Measurements from ENCODE around the gene CARD19.
"Not testable (repeated sequence)": the region's sequence is repeated elsewhere in the genome, so short reads cannot be mapped to it uniquely, and the experiment has no call there.

CARD19 gene

DNA sequence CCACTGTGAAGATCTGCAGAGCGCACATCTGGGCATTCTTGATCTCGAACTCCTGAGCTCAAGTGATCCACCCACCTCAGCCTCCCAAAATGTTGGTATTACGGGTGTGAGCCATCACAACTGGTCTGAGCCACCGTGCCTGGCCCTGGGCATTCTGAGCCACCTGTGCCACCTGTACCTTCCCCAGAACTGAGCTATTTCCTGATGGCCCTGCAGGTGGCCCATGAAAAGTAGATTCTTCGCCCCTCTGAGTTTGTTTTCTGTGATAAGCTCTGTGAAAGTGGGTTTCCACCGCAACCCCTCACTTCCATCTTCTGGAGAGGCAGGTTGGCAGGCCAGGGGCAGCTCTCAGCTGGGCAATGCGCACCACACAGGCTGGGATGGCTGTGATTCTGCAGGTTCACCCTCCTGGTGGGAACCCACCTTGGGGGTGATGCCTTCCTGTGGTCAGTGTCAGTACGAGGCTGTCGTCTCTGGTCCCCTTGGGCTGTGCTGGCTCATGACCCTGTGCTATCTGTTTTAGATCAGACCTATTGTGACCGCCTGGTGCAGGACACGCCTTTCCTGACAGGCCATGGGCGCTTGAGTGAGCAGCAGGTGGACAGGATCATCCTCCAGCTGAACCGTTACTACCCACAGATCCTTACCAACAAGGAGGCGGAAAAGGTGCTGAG, 11.3 kb downstream of the CARD19 start:
- no peak for DNase-seq (ENCODE audit: low spot score)

DNA sequence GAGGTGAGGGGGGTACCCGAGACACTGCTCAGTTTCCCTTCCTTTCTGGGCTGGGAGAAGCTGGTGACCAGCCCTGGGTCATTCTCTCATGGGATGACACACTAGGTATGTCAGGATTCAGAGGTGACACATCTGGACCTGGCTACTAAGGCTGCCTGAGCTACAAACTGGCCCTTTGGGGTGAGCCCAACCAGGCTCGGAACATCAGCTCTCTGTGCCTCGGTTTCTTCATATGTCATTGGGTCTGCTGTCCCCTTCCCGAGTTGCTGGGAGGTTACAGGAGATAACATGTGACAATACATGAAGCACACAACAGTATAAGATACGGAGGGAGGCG, 11.8 kb downstream of the CARD19 start:
- no peak for DNase-seq (ENCODE audit: low spot score)

DNA sequence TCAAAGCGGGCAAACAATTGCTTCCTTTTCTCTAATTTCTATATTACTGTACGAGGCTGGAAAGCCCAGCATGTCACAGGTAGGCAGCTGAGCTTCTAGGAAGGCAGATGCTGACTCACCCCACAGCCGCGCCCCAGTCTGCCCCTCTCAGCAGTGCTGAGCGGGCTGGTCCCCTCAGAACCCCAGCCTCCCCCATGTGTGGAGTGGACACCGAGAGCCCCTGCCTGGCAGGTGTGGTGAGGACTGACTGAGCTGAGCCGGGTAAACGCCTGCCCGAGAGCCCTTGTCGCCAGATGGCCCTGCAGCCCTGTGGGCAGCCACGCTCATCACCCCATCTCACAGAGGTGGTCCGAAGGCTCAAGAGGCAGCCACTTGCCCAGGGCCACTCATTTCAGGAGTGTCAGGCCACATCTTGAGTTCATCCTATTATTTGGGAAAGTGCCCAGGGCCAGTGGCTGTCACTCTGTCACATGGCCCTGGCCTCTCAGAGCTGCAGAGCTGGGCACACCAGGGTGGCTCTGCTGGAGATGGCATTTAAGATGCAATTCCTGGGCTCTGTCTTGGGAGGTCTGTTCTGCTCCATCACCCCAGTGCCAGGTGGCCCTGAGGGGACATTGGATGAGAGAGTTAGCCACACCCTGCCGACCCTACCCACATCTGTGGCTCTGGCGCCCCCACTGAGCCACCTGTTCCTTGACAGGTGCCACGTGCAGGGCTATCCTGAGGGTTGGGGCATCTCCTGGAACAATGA, 12.4 kb downstream of the CARD19 start:
- no peak for DNase-seq (ENCODE audit: low spot score)

GRCh38 chr9:93110311-93110855, 14.4 kb downstream of the CARD19 start:
- DNase-seq (ENCODE audit: low spot score), result no peak

DNA sequence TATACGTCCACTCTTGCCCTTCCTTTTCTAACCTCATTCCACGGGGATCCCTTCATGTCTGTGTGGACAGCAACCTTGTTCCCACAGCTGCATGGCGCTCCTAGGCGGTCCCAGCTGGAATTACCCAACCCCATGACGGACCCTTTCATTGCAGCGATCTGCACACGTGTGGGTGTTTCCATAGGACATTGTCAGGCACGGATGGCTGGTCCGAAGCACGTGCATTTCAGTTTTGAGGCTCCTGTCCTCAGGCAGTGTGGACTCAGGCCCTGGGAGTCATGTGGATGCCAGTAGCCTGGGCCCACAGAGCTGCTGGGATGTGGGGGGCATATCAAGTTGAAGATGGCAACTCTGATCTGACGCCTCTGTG, 15.0 kb downstream of the CARD19 start:
- DNase-seq (ENCODE audit: low spot score), result no peak

DNA sequence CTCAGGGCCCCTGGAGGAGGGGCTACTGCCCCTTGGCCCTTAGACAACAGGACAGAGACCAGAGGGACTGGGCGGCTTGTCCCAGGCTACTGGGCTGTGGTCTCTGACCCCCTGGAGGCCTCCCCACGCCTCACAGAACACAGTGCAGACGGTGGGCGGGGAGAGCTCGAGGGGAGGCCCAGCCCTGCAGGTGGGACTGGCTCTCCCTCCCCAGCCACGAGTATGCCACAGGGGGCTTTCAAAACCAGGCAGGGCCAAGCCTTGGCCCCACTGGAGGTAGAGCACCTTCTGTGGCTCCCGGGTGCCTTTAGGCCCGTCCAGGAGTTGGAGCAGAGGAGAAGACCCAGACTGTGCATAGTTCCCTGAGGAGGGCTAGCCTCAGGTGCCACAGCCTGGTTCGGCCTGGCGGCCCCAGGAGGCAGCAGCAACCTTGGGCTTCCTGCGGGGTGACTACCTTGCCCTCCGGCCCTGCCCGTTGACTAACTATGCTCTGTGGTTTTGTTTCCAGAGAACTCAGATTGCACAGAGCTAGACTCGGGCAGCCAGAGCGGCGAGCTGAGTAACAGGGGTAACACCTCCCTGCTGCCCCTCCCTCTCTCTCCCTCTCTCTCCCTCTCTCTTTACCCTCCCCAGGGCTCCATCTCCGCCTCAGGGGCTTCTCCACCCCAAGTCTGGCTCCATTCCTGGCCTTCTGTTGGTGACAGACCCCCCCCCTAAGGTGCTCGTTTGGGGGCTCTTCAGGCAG, 15.5 kb downstream of the CARD19 start:
- DNase-seq (ENCODE audit: low spot score), result no peak

GRCh38 chr9:93112116-93112863, 16.3 kb downstream of the CARD19 start:
- DNase-seq (ENCODE audit: low spot score), result no peak

DNA sequence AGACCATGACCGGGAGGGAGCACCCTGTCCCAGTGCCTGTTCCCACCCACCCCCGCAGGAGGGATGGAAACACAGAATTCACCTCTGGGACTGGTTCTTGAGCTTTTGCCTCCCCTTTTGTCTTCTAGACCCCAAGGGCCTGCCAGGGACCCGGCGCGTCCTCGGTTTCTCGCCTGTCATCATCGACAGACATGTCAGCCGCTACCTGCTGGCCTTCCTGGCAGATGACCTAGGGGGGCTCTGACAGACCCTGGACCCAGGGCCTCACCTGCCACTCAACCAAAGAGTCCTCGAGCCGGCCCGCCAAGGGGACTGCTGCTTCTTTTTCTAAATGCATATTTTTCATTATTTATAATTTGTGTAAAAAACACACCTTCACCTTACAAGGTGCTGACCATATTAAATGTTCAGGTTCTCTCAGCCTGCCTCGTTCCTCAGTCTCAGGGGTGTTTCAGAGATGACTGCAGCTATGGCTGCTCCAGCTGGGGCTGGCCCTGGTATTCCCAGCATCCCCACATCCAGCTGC, 16.9 kb downstream of the CARD19 start:
- no peak for DNase-seq (ENCODE audit: low spot score)

- DNase-seq (ENCODE audit: low spot score), result no peak
These were observed 18.4 kb downstream of the CARD19 start for GRCh38 chr9:93114169-93114983.

DNA sequence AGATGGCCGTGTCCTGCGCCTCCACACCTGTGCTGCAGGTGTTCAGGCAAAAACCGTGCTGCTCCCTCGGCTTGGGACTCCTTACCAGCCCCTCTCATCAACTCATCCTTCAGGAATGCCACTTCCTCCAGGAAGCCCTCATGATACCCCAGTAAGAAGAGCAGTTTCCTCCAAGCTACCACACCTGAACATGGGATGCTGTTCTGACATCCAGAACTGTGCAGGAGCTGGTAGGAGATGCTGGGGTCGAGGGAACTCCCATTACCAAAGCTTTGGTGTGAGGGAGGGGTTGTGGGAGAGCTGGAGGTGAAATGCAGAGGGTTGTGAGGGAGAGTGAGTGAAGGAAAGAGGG, 18.9 kb downstream of the CARD19 start:
- DNase-seq (ENCODE audit: low spot score), result no peak

GRCh38 chr9:93115486-93116071, 19.6 kb downstream of the CARD19 start:
- DNase-seq (ENCODE audit: low spot score), result no peak

- DNase-seq (ENCODE audit: low spot score), result no peak
These were observed 20.3 kb downstream of the CARD19 start for GRCh38 chr9:93116072-93116961.

DNA sequence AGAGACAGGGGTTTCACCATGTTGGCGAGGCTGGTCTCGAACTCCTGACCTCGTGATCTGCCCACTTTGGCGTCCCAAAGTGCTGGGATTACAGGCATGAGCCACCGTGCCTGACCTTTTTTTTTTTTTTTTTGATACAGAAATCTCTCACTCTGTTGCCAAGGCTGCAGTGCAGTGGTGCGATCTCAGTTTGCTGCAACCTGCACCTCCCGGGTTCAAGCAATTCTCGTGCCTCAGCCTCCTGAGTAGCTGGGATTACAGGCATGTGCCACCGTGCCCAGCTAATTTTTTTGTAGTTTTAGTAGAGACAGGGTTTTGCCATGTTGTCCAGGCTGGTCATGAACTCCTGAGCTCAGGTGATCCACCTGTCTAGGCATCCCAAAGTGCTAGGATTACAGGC, 21.5 kb downstream of the CARD19 start:
- not testable (repeated sequence) for DNase-seq (ENCODE audit: low spot score)

- no peak for DNase-seq (ENCODE audit: low spot score)
These were observed 22.2 kb downstream of the CARD19 start for GRCh38 chr9:93117924-93118862.

- DNase-seq (ENCODE audit: low spot score), result no peak
These were observed 23.1 kb downstream of the CARD19 start for GRCh38 chr9:93118863-93119702.

DNA sequence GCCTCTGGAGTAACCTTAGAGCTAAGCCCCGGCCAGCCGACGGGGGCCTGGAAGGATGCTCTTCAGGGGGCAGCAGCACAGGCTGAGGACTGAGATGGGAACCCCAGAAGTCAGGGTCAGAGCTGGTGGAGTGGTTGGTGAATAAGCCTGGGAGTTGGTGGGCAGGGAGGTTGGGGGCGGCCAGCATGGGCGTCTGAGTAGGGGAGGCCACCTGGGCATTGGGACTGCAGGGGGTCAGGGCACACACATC, 23.6 kb downstream of the CARD19 start:
- no peak for DNase-seq (ENCODE audit: low spot score)

GRCh38 chr9:93119953-93120845, 24.2 kb downstream of the CARD19 start:
- DNase-seq (ENCODE audit: low spot score), result peak; percentile 59

Measured in putamen (tissue), 1 donor.